ENCODE results near the gene KCNK10.
"Not testable (repeated sequence)": the region's sequence is repeated elsewhere in the genome, so short reads cannot be mapped to it uniquely, and the experiment has no call there.

The KCNK10 gene

DNA sequence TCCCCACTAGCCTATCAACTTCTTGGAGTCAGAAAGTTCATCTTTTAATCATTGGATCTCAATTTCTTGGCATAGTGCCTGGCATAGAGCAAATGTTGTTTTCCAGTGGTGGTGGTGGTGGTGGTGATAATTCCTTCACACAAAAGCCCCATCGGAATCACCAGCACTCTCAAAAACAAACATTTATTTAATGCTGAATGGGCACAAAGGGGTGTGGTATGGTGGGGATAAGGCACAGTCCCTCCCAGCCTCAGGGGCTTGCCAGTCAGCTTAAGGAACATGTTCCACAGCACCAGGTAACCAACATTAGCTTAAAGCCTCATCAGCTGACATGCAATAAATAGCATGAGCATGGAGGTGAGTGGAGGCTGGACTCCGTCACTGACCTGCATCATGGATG lies 56.6 kb downstream of the KCNK10 start:
- no peak for DNase-seq

DNA sequence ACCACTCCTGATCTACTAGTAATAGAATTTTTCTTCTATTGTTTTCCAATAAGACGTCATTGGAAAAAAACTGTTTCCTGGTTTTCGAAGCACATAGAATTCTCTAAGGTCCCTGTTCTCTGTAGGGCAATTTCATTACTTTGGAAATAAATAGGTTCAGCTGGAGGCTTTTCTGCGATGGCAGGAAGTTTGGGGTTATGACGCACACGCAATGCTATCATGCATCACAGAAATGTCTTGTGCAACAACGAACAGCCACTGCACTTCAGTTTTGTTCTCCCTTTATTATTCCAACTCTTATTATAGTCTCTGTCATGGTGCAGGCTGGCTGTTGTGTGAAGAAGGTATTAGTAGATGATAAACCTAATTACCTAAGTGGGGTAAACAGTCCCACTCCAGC lies 59.0 kb downstream of the KCNK10 start:
- no peak for DNase-seq

- not testable (repeated sequence) for DNase-seq
Measured at GRCh38 chr14:88261302-88261701, 61.8 kb downstream of the KCNK10 start.

DNA sequence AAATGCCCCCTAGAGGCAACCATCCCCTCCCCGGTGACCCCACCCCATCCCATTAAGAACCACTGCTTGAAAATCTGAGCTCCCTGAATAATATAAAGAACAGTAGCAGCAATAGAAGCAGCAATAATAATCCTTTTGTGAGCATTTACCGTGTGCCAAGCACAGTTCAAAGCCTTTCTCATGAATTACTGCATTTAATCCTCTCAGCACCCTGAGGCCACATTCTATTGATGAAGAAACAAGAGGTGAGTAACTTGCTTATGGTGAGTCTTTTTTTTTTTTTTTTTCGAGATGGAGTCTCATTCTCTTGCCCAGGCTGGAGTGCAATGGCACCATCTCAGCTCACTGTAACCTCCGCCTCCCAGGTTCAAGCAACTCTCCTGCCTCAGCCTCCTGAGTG lies 65.0 kb downstream of the KCNK10 start:
- no peak for DNase-seq

- DNase-seq = no peak
Measured at GRCh38 chr14:88256997-88257950, 65.8 kb downstream of the KCNK10 start.

DNA sequence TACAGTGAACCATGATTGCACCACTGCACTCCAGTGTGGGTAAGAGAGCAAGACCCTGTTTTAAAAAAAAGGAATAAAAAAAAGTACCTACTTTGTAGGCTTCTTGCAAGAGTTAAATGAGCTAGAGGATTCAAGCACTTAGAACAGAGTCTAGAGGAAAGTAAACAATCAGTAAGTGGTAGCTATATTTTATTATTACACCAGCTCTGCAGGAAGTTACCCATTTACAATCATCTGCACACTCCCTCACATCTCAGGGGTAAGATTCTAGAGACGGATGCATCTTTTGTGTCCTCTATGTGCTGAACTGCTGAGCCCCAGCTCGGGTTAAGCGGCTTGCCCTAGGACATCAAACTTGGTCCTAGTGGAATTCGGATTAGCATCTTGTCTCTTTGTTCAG lies 67.3 kb downstream of the KCNK10 start:
- DNase-seq = no peak

- no peak for DNase-seq
Measured at GRCh38 chr14:88255196-88255595, 67.9 kb downstream of the KCNK10 start.

DNA sequence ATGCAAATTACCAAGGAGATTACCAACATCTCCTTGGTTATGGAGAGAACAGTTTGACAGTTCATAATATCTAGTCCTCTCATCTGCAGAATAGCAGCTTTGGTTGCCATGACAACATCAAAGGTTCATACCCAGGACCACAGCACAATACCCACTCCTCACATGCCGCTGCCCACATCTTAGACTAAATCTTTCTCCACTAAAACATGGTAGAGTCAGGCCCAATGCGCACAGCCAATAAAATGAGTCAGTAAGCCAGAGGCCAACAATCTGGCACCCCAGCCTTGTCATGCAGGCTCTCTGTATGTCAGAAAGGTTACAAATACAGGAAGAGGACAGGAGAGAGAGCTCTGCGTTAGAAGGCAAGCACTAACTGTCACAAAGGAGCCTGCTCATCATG lies 70.6 kb downstream of the KCNK10 start:
- DNase-seq = no peak

GRCh38 chr14:88251650-88252049 lies 71.4 kb downstream of the KCNK10 start:
- DNase-seq = no peak

DNA sequence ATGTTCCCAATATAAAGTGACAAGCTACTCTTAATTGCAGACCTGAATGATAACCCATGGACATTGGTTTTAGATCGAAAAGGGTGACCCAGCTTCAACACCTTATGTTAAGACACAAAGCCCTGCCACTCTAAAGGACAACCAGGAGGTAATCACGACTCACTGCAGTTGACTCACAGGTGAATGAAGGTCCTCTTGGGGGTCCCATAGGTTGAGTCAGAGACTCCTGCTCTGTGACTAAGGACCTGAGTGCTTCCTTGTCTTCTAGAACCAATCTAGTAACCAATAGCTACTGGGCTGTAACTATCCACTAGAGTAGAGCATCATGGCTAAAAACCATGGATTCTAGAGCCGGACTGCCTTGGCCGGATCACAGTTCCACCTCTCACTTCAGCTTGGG lies 73.8 kb downstream of the KCNK10 start:
- DNase-seq = no peak

GRCh38 chr14:88248606-88249005 lies 74.5 kb downstream of the KCNK10 start:
- no peak for DNase-seq

DNA sequence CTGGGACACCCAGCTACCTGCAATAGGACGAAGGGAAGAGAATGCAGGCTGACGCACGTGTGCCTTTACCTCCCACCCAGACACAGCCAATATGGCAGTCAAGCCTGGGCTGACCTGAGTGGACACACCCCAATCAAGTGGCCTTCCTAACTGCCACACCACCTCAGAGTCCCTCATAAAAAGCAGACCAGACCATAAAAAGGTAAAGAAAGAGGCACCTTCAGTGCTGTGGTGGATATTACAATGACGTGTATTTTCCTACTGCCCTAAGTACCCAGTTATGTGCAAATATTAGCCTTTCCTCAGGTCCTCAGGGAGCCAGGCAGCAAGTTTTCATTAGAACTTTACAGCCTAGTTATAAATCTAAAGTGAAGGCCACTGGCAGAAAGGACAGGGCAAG lies 75.8 kb downstream of the KCNK10 start:
- no peak for DNase-seq

DNA sequence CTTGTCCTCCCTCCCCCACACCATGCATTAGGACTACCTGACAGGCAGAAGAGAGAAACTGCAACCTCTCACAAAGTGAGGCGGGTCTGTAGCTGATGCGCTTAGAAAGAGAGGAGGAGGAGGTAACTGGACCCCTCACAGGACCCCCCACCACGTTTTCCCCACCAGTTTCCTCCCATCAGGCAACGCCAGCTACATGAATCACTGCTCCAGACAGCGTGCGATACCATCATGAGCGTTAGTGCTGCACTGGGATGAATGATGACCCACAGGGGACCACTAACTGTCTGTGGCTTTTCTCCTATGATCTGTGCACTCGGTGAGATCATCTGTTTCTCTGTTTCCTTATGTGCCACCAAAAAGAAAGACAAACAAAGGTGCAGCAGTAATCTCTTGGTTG lies 77.7 kb downstream of the KCNK10 start:
- no peak for DNase-seq

- no peak for DNase-seq
Measured at GRCh38 chr14:88243946-88244345, 79.1 kb downstream of the KCNK10 start.

- DNase-seq = no peak
Measured at GRCh38 chr14:88242446-88242845, 80.6 kb downstream of the KCNK10 start.

DNA sequence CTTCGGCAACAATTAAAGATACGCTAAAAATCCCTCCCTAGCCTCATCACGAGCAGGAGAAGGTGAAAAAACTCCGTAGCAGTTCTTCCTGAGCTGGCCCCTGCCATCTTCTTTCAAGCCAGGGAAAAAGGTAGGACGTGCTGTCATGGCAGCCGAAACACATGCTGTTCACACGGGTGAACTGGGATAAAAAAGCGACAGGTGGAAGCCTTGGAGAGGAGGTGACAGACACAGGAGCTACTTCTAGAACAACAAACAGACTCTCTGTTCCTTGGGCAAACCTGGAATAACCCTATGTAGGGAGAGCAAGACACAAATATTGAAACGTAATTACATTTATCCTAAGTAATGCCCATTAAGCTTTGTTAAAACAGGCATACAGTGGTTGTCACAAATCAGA lies 81.3 kb downstream of the KCNK10 start:
- no peak for DNase-seq

GRCh38 chr14:88234442-88234841 lies 88.6 kb downstream of the KCNK10 start:
- DNase-seq = no peak

DNA sequence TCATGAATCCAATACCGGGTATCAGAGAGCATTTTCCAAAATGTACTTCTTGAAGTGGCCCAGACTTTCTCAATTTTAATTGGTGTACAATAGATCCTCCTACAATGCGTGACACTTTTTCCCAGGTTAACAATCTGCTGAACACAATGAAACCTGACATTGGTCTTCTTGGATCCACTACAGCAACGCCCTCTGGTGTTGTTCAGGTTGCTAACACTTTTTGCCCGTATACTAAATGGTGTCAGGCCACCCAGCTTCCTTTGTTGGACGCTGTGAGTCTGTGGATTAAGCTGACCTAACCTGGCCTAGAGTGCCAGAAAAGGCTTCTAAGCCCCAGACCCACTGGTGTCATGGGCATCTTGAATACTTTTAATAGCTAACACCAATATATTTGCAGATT lies 89.2 kb downstream of the KCNK10 start:
- DNase-seq = peak in 1 of 2 donors; percentile 7

DNA sequence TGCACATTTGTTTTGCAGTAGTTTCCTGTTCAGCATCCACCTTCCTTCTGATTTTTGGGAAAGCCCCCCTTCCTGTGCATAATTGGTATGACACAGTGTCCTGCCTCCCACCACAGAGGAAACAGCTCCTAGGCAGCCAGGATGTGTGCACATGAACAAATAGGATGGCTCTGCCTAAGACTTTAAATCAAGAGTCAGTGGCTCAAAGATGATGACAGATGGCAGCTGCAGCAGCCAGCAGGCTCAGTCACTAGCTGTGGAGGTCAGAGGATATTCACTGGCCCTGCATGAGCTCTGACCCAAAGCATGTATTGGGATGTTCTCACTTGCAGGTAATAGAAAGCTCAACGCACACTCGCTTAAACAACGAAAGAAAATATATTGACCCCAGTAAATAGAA lies 90.3 kb downstream of the KCNK10 start:
- DNase-seq = no peak

- DNase-seq = no peak
Measured at GRCh38 chr14:88231603-88232002, 91.5 kb downstream of the KCNK10 start.

DNA sequence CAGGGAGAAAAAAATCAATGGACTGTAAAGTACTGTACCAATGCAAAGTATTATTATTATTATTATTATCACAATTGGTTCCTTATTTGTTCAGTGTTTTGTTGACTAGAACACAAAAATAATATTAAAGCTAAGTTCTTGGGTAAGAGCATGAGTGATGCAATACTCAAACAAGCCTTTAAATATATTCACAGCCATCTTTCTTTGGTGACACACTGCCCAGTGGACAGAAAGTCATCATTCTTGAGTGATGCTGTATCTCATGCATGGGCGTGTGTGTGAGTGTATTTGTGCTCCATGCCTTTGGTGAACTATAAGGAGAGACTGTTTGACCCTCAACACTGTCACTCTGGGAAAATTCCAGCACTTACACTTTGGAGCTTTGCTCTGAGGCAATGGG lies 93.6 kb downstream of the KCNK10 start:
- DNase-seq = no peak

GRCh38 chr14:88228522-88229236 lies 94.4 kb downstream of the KCNK10 start:
- DNase-seq = no peak

GRCh38 chr14:88227693-88228092 lies 95.4 kb downstream of the KCNK10 start:
- no peak for DNase-seq

DNA sequence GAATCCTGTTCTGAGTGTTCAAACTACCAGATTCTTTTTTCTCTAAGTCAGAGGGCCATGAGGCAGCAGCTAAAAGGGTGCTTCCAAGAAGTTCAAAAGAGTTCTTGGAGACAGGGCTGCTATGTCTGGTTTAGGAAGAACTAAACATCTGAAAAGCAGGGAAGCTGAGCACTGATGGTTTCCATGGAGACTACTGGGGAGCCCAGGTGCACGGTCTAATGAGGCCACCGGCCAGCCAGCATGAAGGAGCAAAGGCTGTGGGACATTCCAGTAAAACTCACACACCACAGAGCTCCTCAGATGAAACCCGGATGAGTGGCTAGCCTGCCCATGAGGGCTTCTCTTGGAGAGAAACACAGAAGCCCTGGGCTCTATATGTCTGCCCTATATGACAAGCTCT lies 97.3 kb downstream of the KCNK10 start:
- DNase-seq = no peak
